ENCODE results near the gene DNAAF5. TPM values are rescaled to one million over a fixed set of nuclear protein-coding genes. Genes with fewer than 3 reads are reported as not detected.
A peak's percentile ranks its signal among the peaks of the same experiment; 100 is the strongest.

The DNAAF5 gene
- total RNA-seq, 2 donors from 2014 or later, result 31.0 to 54.9 TPM

DNA sequence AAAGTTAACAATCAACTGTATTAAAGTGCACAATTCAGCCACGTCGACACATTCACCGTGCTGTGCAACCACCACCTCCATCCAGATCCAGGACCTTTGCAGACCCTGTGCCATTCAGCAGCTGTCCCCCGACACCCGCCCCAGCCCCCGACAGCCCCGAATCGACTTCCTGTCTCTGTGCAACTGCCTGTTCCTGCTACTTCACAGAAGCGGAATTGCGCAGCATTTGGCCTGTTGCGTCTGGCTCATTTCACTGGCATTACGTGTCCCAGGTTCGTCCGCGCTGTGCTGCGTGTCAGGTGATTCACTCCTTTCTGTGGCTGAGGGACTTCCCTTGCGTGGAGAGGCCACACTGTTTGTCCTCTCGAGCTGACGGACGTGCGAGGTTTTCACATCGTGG is 33.2 kb upstream of the DNAAF5 start:
- no peaks in the 10 kb centered on the region for H3K36me3 ChIP-seq
- intact Hi-C loops (cut with DNase I), result no loop called here
- no peak for DNase-seq
- H3K4me1 ChIP-seq, result no peaks in the 10 kb centered on the region
- TF ChIP-seq, protein P1, sequence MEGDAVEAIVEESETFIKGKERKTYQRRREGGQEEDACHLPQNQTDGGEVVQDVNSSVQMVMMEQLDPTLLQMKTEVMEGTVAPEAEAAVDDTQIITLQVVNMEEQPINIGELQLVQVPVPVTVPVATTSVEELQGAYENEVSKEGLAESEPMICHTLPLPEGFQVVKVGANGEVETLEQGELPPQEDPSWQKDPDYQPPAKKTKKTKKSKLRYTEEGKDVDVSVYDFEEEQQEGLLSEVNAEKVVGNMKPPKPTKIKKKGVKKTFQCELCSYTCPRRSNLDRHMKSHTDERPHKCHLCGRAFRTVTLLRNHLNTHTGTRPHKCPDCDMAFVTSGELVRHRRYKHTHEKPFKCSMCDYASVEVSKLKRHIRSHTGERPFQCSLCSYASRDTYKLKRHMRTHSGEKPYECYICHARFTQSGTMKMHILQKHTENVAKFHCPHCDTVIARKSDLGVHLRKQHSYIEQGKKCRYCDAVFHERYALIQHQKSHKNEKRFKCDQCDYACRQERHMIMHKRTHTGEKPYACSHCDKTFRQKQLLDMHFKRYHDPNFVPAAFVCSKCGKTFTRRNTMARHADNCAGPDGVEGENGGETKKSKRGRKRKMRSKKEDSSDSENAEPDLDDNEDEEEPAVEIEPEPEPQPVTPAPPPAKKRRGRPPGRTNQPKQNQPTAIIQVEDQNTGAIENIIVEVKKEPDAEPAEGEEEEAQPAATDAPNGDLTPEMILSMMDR (IDR thresholded peaks at IDR 0.05), result no peak
- no peak overlapping the region for H3K9ac ChIP-seq (ENCODE audit: low read depth in 2 of 2, low read length in 2 of 2)
- H3K27me3 ChIP-seq, result no peaks in the 10 kb centered on the region
- H3K9me3 ChIP-seq, result no peaks in the 10 kb centered on the region
- no peak overlapping the region for H3K27ac ChIP-seq
- H3K4me3 ChIP-seq, result no peak overlapping the region

DNA sequence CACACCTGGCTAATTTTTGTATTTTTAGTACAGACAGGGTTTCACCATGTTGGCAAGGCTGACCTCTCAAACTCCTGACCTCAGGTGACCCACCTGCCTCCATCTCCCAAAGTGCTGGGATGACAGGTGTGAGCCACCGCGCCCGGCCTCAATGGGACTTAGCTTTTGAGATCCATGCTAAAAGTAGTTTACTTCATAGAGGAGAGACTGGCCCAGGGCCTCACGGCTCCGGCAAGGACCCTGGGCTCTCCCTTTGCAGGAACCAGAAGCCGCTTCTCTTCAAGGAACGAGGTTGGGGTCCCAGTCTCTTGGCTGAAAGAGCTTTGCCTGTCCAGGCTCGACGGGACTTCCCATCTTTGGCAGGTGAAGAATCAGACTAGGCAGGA is 30.1 kb upstream of the DNAAF5 start:
- intact Hi-C loops (cut with DNase I), result no loop called here
- Histone ChIP-seq H3K27me3 (no peaks in the 10 kb centered on the region), H3K9me3 (no peaks in the 10 kb centered on the region), H3K27ac (no peak overlapping the region), H3K9ac (ENCODE audit: low read depth in 2 of 2, low read length in 2 of 2) (no peak overlapping the region), H3K4me3 (no peak overlapping the region), H3K36me3 (no peaks in the 10 kb centered on the region), H3K4me1 (no peaks in the 10 kb centered on the region)
- TF ChIP-seq, protein P1 (IDR thresholded peaks at IDR 0.05), result no peak
- DNase-seq, result no peak

DNA sequence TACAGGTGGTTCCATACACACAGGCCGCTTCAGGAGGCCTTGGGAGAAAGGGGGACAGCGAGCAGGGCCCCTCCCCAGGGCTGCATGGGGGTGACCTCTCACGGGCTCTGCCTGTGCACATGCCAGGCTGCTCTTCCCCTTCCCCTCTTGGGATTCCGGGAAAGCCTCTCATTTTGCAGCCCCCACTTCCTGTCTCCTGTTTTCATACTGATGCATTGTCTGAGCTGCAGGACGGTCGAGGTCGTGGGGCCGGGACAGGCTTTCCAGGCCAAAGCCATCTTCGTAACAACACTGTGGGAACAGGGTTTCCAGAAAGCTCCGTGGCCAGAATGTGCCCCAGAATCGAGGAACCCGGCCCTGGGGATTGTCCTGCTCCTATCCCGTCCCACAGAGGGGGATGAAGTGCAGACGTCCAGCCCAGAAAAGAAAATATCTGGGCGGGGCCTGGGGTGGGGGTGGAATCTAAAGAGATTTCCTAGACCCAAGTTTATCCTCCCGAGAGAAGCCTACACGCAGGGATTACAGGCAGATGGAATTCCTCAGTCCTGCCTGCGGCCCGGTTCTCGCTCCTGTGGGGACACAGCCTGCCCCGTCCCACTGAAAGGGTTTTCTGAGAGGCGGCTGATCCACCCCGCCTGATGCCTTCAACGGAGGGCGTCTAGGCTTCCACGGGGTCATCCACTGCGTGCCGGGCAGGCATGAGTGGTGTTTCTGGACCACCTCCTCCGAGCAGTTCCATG is 29.5 kb upstream of the DNAAF5 start:
- DNase-seq, result no peak

DNA sequence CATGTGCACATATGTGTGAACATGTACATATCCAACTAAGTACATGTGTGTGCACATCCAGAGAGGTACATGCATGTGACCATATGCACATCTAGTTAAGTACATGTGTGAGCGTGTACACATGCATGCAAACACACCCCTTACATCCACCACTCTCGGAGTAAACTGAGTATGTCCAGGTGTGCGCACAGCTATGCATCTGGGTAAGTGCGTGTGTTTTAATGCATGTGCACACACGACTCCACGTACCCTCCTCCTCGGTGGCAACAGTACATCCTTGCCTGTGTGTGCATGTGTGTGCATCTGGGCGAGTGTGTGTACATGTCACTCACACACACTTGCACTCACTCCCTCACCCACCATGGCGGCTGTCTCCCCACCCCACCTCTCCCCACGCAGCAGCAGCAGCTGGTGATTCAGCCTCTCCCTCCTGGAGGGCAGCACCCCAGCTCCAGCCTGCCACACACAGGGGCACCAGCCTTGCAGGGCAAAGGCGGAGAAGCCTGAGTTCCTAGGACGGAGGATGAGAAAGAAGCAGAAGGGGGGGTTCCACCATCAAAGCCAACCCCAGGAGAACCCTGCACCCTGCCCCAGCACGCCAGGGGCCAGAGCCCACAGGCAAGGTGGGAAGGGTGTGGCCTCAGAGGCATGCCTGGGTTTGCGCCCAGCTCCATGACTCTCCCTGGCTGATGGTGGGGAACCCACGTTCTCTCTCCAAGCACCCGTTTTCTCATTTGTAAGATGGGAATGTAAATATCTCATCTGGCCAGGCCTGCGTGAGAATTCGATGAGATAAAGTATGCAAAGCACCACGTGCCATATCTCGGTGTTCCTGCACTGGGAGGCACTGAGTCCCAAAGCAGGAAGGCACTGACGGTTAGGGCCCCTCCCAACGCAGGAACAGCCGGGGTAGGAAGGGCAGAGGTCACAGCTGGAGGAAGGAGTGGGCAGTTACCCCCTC is 27.7 kb upstream of the DNAAF5 start:
- Histone ChIP-seq H3K4me1 (no peaks in the 10 kb centered on the region), H3K9ac (ENCODE audit: low read depth in 2 of 2, low read length in 2 of 2) (peak overlapping the region in 1 of 2 donors; percentile 14), H3K27me3 (no peaks in the 10 kb centered on the region), H3K27ac (no peak overlapping the region), H3K36me3 (no peaks in the 10 kb centered on the region), H3K4me3 (no peak overlapping the region), H3K9me3 (no peaks in the 10 kb centered on the region)
- TF ChIP-seq, protein P1 (IDR thresholded peaks at IDR 0.05), result no peak
- intact Hi-C loops (cut with DNase I), result no loop called here
- peak; percentile 47 for DNase-seq

More for the DNA sequence above, 29.5 kb upstream of the DNAAF5 start:
- Histone ChIP-seq H3K4me1 (no peaks in the 10 kb centered on the region), H3K27ac (no peak overlapping the region), H3K9me3 (no peaks in the 10 kb centered on the region), H3K4me3 (no peak overlapping the region), H3K27me3 (no peaks in the 10 kb centered on the region), H3K9ac (ENCODE audit: low read depth in 2 of 2, low read length in 2 of 2) (no peak overlapping the region), H3K36me3 (no peaks in the 10 kb centered on the region)
- TF ChIP-seq, protein P1 (IDR thresholded peaks at IDR 0.05), result no peak
- intact Hi-C loops (cut with DNase I), result no loop called here

DNA sequence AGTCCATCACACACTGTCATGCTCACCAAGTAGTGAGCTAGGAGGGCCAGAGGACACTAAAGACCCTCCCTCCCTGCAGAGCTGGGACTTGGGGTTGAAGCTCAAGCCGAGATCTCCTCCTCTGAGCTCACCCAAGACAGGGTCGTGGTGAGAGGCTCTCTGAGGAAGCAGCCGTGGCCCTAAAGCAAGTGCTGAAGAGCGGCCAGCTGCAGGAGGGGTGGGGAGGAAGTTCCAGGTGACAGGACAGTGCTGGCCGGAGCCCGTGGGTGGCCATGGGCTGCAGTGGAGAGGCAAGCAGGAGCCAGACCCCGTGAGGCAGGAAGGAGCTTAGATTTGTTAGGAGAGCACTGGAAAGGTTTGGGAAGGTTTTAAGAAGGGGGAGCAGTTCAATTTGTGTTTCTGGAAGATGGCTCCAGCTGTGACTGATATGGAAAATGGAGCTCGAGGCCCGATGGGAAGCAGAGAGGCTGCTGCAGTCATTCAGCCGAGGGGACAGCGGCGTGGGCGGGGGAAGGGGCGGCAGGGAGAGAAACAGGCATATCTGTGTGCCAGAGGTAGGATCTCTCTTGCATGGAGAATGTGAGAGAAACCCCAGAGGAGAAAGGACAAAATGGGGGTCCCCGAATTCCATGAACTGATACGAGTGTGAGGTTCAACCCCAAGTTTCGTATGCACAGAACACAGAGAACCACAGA is 26.9 kb upstream of the DNAAF5 start:
- TF ChIP-seq, protein P1 (IDR thresholded peaks at IDR 0.05), result no peak
- Histone ChIP-seq H3K4me3 (no peak overlapping the region), H3K27ac (no peak overlapping the region), H3K9me3 (no peaks in the 10 kb centered on the region), H3K36me3 (no peaks in the 10 kb centered on the region), H3K27me3 (no peaks in the 10 kb centered on the region), H3K4me1 (no peaks in the 10 kb centered on the region), H3K9ac (ENCODE audit: low read depth in 2 of 2, low read length in 2 of 2) (peak overlapping the region in 1 of 2 donors; percentile 14)
- intact Hi-C loops (cut with DNase I), result no loop called here
- no peak for DNase-seq

All from colonic mucosa (tissue), 4 donors.